Activated effector memory CD4-positive, alpha-beta T cell treated with Interleukin-2 at 50 U/mL for 16 hours (primary cell): ENCODE results near the gene SRGAP2C.
"Not testable (repeated sequence)": the region's sequence is repeated elsewhere in the genome, so short reads cannot be mapped to it uniquely, and the experiment has no call there.

Experiments used
- DNase-seq: peaks from one replicate; pipeline ENCODE4 v3.0.0-alpha.2; 2020

SRGAP2C gene

DNA sequence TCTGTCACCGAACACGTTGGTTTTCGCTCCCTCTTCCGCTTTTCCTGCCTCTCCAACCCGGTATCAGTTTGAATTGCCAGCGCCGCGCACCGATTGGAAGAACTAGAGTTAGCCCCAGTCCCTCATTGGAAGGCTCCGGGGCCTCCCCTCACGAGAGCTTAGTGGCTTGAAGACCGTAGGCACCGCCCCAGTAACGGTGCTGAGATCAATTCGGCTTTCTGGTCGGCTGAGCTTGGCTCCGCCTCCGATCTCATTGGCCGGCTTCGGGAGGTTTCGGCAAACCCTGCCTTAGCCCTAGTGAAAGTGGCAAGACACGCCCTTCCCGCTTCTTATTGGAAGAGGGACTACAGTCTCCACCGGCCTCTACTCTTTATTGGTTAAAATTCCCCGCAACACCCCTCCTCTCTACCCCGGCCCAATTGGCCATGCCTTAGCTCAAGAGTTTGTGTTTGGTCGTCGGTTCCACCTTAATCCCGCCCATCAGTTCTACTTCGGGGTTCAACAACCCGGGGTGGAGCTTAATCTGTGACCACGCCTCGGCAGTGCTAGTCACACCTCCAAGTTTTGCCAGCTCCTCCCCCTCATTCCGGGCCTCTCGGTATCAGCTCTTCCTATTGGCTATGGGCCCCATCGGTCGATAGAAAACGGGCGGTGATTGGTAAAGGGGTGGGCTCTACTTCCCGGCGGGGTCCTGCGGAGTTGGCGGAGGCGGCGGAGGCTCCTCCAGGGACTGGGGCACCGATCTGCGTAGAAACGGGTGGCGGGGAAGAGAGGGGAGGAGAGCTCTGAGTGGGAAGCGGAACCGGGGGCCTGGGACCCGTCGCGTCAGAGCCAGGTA, at the start of gene SRGAP2C, which contains the start of gene FAM72B:
Gene SRGAP2C (plus strand): TSS at position 686 of the 838 bp plus-strand sequence. CDS start 2,472 bp downstream, outside the sequence.
Gene FAM72B (minus strand): TSS at position 51 of the 838 bp plus-strand sequence. CDS start 851 bp downstream, outside the sequence.
- peak; percentile 89 for DNase-seq

GRCh38 chr1:121140393-121140792, 44.4 kb upstream of the SRGAP2C start:
- not testable (repeated sequence) for DNase-seq

- not testable (repeated sequence) for DNase-seq
Measured at GRCh38 chr1:121148489-121149190, 36.1 kb upstream of the SRGAP2C start.

- DNase-seq: not testable (repeated sequence)
Measured at GRCh38 chr1:121151294-121151693, 33.5 kb upstream of the SRGAP2C start.

- DNase-seq: not testable (repeated sequence)
Measured at GRCh38 chr1:121152788-121153187, 32.0 kb upstream of the SRGAP2C start.

GRCh38 chr1:121154811-121155210, 30.0 kb upstream of the SRGAP2C start:
- not testable (repeated sequence) for DNase-seq

DNA sequence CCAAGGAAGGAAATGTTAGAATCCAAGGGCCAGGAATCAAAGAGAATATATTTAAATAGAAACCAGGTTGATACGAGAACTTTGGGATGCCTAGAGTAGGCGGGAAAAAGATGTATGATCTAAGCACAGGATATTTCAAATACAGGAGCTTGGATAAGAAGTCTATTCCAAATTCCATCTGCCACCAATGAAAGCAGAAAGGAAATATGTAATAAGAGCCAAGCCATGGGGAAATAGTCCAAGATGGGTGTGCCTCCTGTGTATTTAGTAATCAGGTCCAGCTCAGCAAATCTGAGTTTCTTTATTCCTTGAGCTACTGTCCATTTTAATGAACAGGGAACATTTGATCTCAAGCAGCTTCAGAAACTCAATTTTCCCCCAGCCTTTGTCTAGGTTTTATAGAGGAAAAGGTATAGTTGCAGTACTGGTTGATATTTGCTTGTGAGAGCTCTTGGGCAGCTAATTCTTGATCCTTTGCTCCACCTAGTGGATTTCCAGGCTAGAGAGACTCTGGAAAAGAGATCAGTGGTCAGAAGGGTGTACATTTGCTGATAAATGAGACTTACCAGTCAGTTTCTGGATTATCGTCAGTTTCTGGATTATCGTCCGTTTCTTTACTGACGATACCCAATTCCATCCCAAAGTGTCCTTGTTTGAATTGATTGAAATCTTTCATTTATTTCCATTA, 29.0 kb upstream of the SRGAP2C start:
- DNase-seq: not testable (repeated sequence)

DNA sequence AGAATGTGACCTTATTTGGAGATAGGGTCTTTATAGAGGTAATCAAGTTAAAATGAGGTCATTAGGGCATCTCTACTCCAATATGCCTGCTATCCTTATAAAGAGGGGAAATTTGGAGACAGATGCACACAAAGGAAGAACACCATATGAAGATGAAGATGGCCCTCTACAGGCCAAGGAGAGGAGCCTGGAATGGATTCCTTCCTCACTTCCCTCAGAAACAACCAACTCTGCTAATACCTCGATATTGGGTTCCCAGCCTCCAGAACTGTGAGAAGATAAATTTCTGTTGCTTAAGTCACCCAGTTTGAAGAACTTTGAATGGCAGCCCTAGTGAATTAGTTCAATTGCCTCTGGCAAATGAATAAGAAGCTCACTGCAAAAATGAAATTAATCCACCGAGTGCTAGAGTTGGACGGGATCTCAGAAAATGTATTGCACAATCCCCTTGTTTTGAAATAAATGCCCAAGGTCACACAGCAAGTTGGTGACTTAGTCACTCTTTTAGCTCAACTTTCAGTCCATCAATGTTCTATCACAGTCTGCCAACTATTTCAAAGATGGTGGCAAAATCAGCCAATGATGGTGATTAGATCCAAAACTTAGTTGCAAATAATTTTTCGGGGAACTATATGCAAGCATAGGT, 27.7 kb upstream of the SRGAP2C start:
- DNase-seq: not testable (repeated sequence)

GRCh38 chr1:121157609-121158008, 27.2 kb upstream of the SRGAP2C start:
- DNase-seq: not testable (repeated sequence)

DNA sequence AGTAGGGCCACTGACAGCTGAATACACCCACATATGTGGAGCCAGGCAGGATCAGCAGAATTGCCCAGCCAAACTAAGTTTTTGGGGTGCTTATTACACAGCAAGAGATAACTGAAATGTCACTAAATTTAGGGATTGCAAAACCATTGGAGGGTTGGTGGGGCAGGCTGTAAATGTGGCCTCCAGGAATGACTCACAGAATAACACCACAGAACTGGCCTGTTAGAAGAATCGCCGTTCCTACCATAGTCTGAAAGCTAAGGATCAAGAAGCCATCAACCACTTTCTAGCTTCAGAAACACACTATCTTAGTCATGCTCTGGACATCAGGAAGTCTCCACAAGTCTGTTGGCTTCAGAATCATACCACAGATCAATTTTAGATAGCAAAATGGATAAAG, 24.7 kb upstream of the SRGAP2C start:
- not testable (repeated sequence) for DNase-seq

GRCh38 chr1:121161199-121161901, 23.4 kb upstream of the SRGAP2C start:
- not testable (repeated sequence) for DNase-seq

GRCh38 chr1:121163850-121164757, 20.7 kb upstream of the SRGAP2C start:
- DNase-seq: not testable (repeated sequence)

GRCh38 chr1:121165296-121165695, 19.5 kb upstream of the SRGAP2C start:
- not testable (repeated sequence) for DNase-seq

DNA sequence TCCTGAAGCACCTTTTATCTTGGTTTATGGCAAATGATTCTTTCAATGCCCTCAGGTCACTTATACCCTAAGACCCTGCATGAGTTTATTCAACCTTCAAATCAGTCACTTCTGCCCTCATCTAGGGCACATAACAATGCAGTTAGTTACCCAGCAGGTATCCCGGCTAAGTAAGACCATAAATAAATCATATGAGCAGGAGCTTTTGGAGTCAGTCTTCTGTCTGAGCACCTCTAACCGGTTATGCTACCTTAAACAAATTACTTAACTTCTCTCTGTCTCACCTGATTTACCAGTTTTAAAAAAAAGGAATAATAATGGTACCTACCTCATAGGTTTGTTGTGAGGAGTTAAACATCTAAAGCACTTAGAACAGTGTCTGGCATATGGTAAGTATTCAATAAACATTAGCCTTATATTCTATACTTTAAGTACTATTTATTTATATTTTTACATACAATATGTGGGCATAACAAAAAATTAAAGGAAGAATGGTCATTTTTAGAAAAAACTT, 17.5 kb upstream of the SRGAP2C start:
- DNase-seq: not testable (repeated sequence)

GRCh38 chr1:121168152-121168668, 16.6 kb upstream of the SRGAP2C start:
- DNase-seq: not testable (repeated sequence)

- not testable (repeated sequence) for DNase-seq
Measured at GRCh38 chr1:121176649-121177048, 8.1 kb upstream of the SRGAP2C start.

GRCh38 chr1:121178197-121178596, 6.6 kb upstream of the SRGAP2C start:
- DNase-seq: not testable (repeated sequence)

- DNase-seq: not testable (repeated sequence)
Measured at GRCh38 chr1:121183867-121184266, 908 bp upstream of the SRGAP2C start.

DNA sequence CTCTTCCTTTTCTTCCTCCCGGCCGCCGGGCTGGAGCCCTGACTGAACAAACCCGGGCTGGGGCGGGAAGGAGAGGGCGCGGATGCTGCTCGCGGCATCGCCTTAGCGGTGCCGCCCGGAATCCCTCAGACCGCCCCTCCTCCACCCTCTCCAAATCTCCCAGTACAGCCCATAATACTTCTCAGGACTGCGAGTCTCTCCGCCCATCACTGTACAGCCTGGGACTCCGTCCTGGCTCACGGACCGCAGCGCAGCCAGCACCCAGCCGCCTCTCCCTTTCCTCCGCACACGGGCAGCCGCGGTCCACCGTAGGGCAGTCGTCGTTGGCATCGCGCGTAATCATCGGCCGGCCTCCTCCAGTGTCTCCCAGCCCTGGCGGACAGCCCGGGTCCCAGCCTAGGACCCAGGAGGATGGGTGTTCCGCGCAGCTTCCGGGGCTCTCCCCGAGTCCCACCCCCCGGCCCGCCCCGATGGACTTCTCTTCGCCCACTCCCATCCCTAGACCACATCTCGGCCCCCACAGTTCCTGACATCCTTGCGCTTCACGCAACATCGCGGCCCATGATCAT, 449 bp downstream of the SRGAP2C start:
- DNase-seq: not testable (repeated sequence)

GRCh38 chr1:121186191-121186590, 1.4 kb downstream of the SRGAP2C start:
- DNase-seq: not testable (repeated sequence)
